HL-60 (cell line): ENCODE measurements around the gene VILL.

Experiments used
- CTCF ChIP-seq: IDR thresholded peaks from one replicate; pipeline ENCODE4 v1.5.1; 2011; ENCODE audit warnings: low read length, control low read depth, inconsistent platforms; ENCODE audit not compliant: insufficient read depth
- GABPA ChIP-seq: IDR thresholded peaks from 2 replicates; pipeline ENCODE4 v1.6.1; 2012; ENCODE audit warnings: low read depth
- POLR2AphosphoS5 ChIP-seq: IDR thresholded peaks from 2 replicates; pipeline ENCODE4 v1.6.1; 2012; ENCODE audit warnings: low read depth
- REST ChIP-seq: IDR thresholded peaks from 2 replicates; pipeline ENCODE4 v1.6.1; 2012; ENCODE audit warnings: low read depth; ENCODE audit not compliant: insufficient replicate concordance
- SPI1 ChIP-seq: IDR thresholded peaks from 2 replicates; pipeline ENCODE4 v1.6.1; 2012; ENCODE audit warnings: low read depth, mild to moderate bottlenecking, borderline replicate concordance

DNA sequence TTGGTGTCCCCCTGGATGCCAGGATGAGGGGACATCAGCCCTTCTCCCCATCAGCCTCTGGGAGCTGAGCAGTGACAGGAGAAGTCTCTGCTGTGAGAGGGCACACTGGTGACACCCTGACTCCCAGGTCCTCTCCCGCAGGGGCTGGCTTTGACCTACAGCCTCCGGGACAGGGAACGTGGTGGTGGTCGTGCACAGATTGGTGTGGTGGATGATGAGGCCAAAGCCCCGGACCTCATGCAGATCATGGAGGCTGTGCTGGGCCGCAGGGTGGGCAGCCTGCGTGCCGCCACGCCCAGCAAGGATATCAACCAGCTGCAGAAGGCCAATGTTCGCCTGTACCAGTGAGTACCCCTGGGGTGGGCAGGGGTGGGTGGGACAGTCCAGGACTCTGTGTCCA, 6.8 kb downstream of the VILL start:
- TF ChIP-seq CTCF: no peak
- no peak for TF ChIP-seq GABPA
- no peak for TF ChIP-seq POLR2AphosphoS5
- TF ChIP-seq REST: no peak
- TF ChIP-seq SPI1: no peak
